NCI-H1930 (cell line): ENCODE results near the gene NEDD4.
"Not testable (repeated sequence)": the region's sequence is repeated elsewhere in the genome, so short reads cannot be mapped to it uniquely, and the experiment has no call there.

Experiments
- DNase-seq, 2 experiments: peaks; one replicate each; lab custom pipeline; 2025; lab: John Stamatoyannopoulos, UW

Gene NEDD4

DNA sequence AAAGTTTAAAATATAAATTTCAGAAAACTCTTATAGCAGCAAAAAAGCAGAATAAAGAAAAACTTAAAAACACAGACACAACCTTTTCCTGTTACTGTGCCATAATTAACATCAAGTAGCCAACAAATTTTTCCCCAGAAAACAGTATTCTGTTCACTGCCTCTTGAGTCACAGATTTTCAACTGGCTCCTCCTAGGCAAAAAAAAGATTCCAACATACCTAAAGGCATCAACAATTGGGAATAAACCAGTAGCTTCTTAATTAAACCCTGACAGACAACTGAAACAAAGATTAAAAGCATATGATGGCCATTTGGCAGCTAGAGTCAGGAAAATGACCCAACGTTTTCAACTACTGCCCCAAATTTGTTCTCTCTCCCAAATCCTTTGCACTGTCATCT, 10.9 kb upstream of the NEDD4 start:
- not testable (repeated sequence) for DNase-seq

DNA sequence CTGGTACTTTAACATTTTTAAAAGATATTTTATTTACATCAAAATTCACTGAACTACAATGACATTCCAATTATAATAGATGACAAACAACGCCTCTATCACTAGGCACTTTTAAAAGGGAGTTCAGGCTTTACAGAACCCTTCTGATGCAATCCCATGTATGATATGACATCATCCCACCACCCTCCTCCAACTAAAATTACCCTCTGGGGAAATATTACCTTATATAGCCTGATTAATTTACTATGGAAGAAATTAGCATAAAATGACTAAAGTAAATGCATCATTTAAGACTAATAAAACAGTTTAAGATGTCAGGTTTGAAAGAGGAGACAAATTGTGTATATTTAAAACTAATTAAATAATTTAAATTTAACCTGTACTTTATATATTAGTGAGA, 10.4 kb upstream of the NEDD4 start:
- DNase-seq, result not testable (repeated sequence)

DNA sequence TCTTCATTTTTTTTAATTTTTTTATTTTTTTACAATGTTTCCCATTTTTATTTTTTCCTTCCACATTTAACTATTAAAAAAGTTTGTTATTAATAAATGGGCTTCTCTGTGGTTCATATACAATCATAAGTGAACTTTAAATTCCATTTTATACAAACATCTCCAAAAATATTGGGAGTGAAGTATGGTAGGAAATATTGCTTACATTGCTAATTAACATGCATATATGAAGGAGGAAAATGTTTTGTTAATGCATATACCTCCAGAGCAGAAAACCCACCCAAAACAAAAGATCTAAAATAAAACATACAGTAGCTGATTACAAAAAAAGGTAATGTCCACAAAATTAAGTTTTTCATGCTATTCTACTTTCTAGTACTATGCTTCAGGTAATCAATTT, 9.9 kb upstream of the NEDD4 start:
- DNase-seq, result not testable (repeated sequence)

DNA sequence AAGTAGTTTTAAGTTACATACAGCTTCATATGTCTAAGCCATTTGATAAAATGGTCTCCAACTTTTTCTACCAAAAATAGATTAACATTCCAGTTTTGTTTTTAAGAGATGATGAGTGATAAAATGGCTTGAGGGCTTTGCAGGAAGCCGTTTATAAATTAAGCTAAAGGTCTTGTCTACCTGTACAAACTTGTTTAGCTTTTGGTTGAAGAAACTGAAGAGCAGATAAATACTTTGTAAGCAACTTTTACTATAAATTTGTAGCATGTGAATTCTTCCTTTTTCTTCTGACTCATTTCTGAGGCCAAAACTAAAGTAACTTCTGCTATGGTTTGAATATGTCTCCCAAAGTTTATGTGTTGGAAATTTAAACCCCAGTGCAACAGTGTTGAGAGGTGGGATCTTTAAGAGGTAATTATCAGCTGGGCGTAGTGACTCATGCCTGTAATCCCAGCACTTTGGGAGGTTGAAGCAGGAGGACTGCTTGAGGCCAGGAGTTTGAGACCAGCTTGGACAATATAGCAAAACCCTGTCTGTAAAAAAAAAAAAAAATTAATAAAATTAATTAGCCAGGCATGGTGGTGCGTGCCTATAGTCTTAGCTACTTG, 8.2 kb upstream of the NEDD4 start:
- no peak for DNase-seq

DNA sequence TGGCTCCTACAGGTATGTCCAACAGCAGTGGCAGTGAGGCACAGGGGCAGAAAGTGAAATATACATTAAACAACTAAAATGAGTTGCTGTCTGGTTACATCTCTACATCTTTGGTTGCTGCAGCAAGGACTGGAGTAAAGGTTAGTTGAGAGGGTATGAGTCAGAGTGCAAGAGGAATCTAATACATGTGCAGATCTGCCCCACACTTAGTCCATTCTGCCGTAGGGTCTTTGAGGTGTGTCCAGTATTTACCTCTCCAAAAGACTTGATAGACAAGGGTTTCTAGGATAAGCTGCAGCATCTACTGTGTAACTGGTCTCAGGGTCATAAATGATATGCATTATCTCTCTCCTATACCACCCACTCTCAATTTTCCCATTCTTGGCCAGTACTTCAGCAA, 6.2 kb upstream of the NEDD4 start:
- no peak for DNase-seq

DNA sequence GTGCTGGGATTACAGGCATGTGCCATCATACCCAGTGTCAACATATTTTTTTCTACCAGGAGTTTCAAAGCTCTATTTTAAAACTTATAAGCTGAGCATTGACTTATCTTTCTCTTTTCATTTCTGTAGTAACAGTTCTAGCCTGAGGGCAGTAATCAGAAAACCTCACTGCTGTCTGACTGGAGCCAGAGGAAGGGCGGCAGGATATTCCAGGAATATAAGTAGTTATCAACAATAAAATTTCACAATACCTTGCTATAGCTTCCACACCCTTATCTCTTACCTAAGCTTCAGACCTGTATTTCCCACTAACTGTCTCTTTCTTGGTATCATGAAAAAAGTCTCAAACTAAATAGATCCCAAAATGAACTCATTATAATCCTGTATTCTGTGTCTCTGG, 5.1 kb upstream of the NEDD4 start:
- no peak for DNase-seq

DNA sequence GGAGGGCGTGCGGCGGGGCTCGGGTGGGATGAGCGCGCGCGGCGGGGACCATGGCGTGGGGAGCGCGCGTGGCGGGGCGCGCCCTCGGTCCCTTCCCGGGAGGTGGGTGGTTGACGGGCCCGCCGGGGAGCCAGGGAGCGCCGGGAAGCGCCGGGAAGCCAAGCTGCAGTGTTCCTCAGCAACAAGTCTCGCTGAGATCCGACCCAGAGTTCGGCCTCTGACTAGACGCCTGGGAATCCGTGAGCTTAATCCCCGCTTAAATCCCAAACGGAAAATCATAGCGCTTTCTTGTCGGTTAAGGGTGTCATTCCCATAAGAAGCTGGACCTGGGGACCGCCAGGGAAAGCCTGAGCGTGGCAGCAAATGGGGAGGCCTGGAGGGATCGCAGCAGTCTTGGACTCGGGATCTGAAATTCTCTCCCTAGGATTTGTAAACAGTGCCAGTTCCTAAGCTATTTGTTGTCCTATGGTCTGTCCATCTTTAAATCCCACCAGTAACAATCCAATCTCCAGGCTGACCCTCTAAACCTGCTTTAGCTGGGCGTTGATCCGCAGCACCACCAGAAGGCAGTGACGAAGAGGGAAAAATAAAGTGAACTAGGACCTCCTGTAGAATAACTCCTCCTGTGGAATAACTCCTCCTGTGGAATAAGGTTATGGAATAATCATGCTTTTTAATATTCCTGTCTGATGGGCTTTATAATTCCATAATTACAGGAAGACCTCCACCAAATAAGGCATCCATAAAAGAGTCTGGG, 570 bp upstream of the NEDD4 start:
- no peak for DNase-seq

DNA sequence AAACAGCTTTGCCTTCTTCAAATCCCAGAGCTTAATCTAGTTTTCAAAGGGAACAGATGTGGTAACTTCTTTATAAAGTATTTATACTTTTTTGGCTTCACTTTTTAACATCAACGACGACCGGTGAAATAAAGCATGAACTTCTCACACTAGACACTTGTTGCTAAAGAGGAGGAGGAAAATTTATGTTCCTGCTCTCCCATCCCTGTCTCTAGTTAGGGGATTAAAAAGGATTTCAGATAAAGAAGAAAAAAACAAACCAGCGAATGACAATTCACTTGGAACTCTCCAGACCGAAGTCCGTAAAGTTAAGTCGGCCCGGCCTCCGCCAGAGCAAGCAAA, 672 bp downstream of the NEDD4 start:
- DNase-seq, result no peak

DNA sequence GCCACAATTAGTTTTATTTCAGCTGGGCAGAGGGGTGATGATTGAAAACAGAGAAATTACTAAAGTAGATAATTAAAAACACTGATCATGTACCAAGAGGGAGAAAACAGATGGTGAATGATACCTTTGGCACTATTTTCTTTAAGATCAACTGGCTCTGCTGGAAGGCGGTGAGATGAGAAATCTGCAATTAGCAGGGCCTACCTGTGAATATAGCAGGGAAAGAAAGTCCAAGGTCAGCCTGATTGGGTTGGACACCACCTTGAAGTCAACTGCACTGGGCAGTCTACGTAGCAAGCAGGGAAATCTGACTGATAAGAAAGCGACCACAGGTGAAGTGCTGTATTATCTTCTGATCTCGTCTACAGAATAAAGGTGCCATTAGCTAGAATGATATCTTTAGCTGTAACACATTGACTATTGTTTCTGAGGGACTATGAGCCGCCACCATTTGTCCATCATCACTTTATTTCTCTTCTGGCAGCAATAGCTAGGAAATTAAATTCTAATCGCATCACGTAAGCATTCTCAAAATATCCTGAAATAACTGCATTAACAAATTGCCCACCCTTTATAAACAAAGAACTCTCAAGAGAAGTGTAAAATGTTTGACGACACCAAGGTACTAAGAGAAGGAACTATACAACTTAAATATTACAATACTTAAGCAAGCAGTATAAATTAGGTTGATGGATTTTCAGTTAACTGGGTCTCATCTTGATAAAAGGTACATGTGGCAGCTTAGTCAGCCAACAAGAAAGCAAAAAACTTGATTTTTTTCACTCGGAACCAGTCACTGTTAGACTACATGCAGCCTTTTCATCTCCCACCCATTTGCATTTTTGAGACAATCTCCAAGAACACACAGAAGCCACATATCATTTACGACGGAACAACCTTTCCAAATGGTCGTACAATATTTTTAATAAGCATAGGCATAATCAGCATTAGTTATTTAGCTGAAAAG, 1.3 kb downstream of the NEDD4 start:
- no peak for DNase-seq

DNA sequence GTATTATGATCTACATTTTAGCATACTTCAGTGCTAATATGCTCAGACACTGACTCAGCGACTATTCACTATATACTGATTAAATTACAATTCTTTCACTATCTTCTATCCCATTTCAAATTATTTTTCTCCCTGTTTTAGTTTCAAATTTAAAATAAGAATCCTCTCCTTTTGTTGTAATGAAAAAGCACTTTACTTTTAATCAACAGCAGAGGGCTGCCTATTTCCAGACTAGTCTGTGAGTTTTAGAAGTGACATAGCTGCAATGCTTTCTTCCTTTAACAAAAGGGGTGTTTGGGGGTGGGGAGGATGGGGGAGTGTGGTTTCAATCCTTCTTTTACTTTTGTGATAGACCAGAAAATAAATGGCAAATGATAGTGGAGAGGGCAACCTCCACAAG, 2.4 kb downstream of the NEDD4 start:
- no peak for DNase-seq

DNA sequence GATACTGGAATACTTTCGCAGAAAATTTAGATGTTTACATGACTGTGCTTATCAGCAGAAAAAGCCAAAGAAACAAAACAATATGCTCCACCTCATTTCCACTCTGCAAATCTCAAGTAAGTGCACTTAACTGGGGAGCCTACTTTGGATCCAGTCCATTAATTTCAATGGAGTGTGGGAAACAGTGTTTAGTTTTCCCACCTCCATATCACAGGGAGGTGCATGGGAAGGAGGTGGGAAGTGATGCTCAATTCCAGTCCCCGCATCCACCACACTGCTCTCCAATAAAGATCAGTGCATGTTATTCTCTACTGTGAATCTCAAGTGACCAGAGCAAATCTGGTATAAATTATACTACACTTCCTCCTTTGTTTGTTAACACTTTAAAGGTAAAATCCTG, 2.9 kb downstream of the NEDD4 start:
- DNase-seq, result no peak

DNA sequence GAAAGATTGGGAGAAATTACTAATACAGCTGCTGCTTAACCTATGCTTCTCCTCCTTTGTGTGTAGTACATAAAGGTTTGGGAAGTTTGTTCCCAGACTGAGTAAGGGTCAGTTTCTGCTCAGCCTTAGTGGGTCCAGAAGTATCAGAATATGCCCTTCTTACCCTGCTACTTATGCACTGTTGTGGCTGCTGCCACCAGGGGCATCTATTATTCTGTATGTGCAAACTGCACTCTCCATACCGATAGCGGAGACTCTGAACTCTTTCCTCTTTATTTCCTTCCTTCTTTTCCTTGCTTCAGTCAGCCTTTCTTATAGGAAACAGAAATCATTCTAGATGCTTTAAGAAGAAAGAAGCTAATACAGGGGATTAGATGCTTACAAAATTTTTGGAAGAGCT, 4.0 kb downstream of the NEDD4 start:
- DNase-seq, result no peak

DNA sequence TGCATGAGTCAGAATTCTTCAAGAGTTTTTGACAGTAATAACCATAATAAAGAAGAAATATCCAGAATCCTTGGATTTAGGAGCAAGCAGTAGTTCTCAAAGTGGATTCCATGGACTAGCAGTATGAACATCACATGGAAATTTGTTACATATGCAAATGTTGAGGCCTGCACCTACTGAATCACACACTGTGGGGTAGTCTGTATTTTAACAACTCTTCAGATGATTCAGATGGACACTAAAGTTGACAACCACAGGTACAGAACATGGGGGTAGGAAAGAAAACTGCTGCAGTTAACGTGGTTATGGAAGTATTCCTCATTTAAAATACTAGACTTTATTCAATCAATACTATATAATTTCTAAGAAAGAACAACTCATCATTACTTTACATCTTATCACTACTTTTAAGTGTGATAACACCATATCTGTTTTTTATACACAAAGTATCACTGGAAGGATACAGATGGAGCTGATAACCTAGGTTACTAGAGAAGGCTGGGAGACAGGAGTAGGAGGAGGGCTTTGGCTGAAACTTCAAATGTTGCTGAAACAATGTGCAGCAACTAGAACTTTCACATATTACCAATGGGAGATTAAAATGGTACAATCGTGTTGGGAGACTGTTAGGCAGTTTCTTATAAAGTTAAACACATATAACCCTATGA, 11.7 kb downstream of the NEDD4 start:
- DNase-seq, result no peak

DNA sequence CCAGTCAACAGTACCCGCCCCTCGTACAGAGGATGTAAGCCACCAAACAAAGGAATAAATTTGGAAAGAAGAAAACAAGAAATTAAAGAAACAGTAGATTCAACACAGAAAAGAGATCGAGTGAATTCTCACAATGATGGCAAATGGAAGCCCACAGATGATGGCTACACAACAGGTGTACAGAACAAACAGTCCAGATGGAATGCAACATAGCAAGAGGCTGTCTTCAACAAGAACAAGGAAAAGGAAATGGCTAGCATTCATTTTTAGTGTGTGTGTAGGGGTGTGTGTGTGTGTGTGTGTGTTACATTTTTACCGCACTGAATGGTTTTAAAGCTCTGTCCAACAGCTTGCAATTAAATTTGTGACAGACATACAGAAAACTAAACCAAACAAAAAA, 12.9 kb downstream of the NEDD4 start:
- DNase-seq, result no peak

DNA sequence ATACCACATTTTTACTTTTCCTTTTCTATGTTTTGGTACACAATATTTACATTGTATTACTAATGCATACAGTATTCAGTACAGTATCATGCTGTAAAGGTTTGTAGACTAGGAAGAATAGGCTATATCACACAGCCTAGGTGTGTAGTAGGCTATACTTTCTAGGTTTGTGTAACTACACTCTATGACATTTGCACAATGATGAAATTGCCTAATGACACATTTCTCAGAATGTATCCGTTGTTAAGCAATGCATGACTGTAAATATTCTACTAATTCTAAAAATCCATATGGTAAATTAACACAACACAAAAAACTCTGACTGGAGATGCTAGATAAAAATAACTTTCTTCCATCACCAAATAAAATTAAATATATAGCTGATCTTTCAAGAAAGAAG, 16.2 kb downstream of the NEDD4 start:
- no peak for DNase-seq

DNA sequence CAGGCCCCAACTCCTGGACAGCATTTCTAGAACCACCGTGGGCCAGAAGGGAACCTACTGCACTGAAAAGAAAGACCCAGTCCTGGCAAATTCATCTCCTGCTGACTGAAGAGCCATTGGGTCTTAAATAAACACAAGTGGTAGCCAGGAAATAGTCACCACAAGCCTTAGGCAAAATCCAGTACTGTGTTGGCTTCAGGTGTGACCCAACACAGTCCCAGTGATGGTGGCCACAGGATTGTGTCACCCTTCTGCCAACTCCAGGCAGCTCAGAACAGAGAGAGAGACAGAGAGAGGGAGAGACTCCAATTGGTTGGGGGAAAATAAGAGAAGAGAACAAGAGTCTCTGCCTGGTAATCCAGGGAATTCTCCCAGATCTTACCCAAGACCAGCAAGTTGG, 23.1 kb downstream of the NEDD4 start:
- DNase-seq, result no peak

DNA sequence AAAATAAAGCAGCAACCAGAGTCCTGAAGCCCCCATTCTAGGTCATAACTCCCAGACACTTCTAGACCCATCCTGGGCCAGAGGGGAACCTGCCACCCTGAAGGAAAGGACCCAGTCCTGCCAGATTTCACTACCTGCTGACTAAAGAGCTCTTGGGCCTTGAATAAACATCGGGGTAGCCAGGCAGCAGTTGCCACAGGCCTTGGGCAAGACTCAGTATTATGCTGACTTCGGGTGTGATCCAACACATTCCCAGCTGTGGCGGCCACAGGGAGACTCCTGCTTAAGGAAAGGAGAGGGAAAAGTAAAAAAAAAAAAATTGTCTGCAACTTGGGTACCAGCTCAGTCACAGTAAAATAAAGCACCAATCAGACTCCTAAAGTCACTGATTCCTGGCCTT, 23.8 kb downstream of the NEDD4 start:
- DNase-seq, result no peak

DNA sequence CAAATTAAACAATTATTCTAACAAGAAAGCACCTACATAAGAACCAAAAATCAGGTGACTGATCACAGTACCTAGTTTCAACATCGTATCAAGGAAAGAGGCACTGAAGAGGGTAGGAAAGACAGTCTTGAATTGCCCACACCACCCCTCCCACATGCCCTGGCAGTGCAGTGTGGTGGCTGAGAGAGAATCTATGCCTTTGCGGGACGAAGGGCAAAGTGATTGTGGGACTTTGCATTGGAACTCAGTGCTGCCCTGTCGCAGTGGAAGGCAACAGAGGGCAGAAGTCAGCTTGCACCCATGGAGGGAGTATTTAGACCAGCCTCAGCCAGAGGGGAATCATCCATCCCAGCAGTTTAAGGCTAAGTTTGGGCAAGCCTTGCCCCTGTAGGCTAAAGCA, 24.5 kb downstream of the NEDD4 start:
- no peak for DNase-seq

DNA sequence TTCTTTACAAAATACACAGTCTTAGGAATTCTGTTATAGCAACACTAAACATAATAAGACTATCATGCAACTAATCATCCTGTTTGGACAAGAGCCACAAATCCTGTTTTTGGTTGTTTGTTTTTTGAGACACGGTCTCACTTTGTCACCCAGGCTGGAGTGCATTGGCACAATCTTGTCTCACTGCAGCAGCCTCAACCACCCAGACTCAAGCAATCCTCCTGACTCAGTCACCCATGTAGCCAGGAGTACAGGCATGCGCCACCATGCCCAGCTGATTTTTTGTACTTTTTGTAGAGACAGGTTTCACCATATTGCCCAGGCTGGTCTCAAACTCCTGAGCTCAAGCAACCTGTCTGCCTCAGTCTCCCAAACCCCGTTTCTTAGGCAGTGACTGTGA, 28.3 kb downstream of the NEDD4 start:
- DNase-seq, result no peak

DNA sequence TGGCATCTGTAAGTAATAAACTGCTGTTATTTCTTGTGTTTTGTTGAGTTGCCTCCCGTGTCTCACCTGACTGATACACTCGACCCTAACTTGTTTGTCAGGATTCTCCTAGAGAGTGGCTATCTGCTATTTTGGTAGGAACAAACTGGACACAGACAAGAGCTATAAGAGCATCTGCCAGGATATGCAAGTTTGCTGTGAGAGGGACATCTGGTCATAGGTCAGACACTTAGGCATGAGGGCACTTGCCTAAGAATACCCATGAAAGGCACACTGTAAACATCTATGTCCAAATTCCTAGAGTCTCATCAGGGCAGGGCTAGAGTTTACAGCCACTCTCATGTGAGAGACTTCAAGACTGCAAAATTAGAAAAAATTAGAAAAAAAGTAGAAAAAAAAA, 32.5 kb downstream of the NEDD4 start:
- DNase-seq, result no peak

DNA sequence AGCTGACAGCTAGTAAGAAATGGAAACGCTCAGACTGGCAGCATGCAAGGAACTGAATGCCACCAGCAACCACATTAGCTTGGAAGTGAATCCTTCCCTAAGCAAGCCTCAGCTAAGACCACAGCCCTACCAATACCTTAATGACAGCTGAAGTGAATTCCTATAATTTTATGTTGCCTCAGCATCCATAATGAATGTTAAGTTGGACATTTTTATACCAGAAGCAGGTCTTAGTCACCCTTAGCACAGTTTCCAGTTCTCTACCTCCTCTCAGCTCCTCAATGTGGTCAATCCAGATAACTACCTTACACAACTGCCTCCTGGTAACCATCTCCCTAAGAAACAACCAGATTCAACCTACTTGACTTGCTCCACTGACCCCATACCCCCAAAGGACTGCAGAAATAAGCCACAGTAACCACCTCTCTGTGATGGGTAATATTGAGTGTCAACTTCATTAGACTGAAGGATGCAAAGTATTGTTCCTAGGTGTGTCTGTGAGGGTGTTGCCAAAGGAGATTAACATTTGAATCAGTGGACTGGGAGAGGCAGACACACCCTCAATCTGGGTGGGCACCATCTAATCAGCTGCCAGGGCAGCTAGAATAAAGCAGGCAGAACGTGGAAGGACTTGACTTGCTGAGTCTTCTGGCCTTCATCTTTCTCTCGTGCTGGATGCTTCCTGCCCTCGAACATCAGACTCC, 33.5 kb downstream of the NEDD4 start:
- no peak for DNase-seq

DNA sequence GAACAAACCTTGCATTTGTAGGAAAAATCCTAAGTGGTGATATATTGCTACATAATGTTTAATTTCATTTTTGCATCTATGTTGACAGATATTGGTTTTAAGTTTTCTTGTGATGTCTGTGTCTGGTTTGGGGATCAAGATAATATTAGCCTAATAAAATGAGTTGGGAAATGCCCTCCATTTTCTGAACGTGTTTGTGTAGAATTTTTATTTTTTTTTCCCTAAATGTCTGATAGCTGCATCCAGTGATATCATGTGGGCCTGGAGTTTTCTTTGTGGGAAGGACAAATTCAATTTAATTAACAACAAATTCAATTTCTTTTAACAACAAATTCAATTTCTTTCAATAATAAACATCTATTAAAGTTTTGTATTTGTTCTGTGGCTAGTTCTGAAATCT, 35.1 kb downstream of the NEDD4 start:
- DNase-seq, result no peak
